HepG2 (cell line): ENCODE measurements around the gene YAP1.

Experiments
- BATF2 ChIP-seq: sonication (generic); formaldehyde crosslinking; IDR thresholded peaks from 2 replicates; pipeline ENCODE4 v1.8.0; 2022; ENCODE audit warnings: mild to moderate bottlenecking, missing genetic modification reagents, moderate library complexity
- CTCF ChIP-seq: sonication (generic); formaldehyde crosslinking; IDR thresholded peaks from 2 replicates; pipeline ENCODE4 v1.5.0; 2020; ENCODE audit warnings: mild to moderate bottlenecking, missing genetic modification reagents, moderate library complexity
- EZH2 ChIP-seq: conservative IDR thresholded peaks from 2 replicates; pipeline ENCODE4 v1.6.1; 2012; ENCODE audit warnings: mild to moderate bottlenecking, low read depth, low read length, moderate library complexity
- SKI ChIP-seq: fragments of 450-650 bp; IDR thresholded peaks from one replicate; pipeline ENCODE4 v1.6.1; 2018; ENCODE audit warnings: mild to moderate bottlenecking; ENCODE audit not compliant: partially characterized antibody
- SKIL ChIP-seq: sonication (generic); formaldehyde crosslinking; IDR thresholded peaks from 2 replicates; pipeline ENCODE4 v1.8.0; 2022; ENCODE audit warnings: missing genetic modification reagents, mild to moderate bottlenecking, moderate library complexity, borderline replicate concordance
- TCF7L2 ChIP-seq: IDR thresholded peaks from 2 replicates; pipeline ENCODE4 v1.6.1; 2011; ENCODE audit warnings: mild to moderate bottlenecking, low read depth, low read length, moderate library complexity
- TFDP2 ChIP-seq: sonication (generic); formaldehyde crosslinking; IDR thresholded peaks from 2 replicates; pipeline ENCODE4 v1.4.0; 2020; ENCODE audit warnings: missing genetic modification reagents
- USF2 ChIP-seq, 2 experiments: sonication (generic) in 1 of 2; formaldehyde crosslinking in 1 of 2; IDR thresholded peaks; 2 replicates each; pipeline versions ENCODE4 v1.5.1 to v1.6.1; 2011 to 2020; ENCODE audit warnings: borderline replicate concordance in 1 of 2, low read depth in 1 of 2, low read length in 1 of 2, mild to moderate bottlenecking in 1 of 2, missing genetic modification reagents in 1 of 2, moderate library complexity in 1 of 2
- ZNF282 ChIP-seq: fragments of 450-650 bp; IDR thresholded peaks from 2 replicates; pipeline ENCODE4 v1.6.1; 2018; ENCODE audit not compliant: partially characterized antibody

- TF ChIP-seq SKIL (no peak), CTCF (CRISPR knock-in tag) (no peak), SKI (no peak), TFDP2 (no peak), USF2 (IDR thresholded peaks at IDR 0.05; ENCODE audit: low read depth, low read length) (no peak), USF2 (CRISPR knock-in tag; IDR thresholded peaks at IDR 0.05; ENCODE audit: borderline replicate concordance) (no peak), ZNF282 (no peak), EZH2 (no peak), BATF2 (CRISPR knock-in tag) (no peak), TCF7L2 (no peak)
Measured at GRCh38 chr11:102241026-102241425, 130.8 kb downstream of the YAP1 start.
